HG03354 (cell line): Measurements from ENCODE around the gene FARS2.

Experiments
- ATAC-seq: cut with Tn5 transposase; IDR thresholded peaks from one replicate; pipeline ENCODE4 v1.9.1; 2021; ENCODE audit warnings: mild to moderate bottlenecking; ENCODE audit not compliant: unreplicated experiment, poor library complexity, severe bottlenecking

The FARS2 gene

GRCh38 chr6:5403609-5404008, 142.3 kb downstream of the FARS2 start:
- ATAC-seq: no peak

- ATAC-seq: no peak
Observed at GRCh38 chr6:5405976-5406375, 144.7 kb downstream of the FARS2 start.

- ATAC-seq: no peak
Observed at GRCh38 chr6:5411414-5411813, 150.1 kb downstream of the FARS2 start.

- ATAC-seq: no peak
Observed at GRCh38 chr6:5412017-5412416, 150.7 kb downstream of the FARS2 start.

- no peak for ATAC-seq
Observed at GRCh38 chr6:5412663-5413062, 151.3 kb downstream of the FARS2 start.

- no peak for ATAC-seq
Observed at GRCh38 chr6:5416250-5416649, 154.9 kb downstream of the FARS2 start.

GRCh38 chr6:5422321-5422915, 161.1 kb downstream of the FARS2 start:
- no peak for ATAC-seq

- ATAC-seq: no peak
Observed at GRCh38 chr6:5423251-5423650, 161.9 kb downstream of the FARS2 start.

GRCh38 chr6:5424726-5425125, 163.4 kb downstream of the FARS2 start:
- no peak for ATAC-seq

GRCh38 chr6:5425267-5425666, 164.0 kb downstream of the FARS2 start:
- ATAC-seq: no peak

GRCh38 chr6:5425797-5426196, 164.5 kb downstream of the FARS2 start:
- ATAC-seq: no peak

- no peak for ATAC-seq
Observed at GRCh38 chr6:5427586-5427985, 166.3 kb downstream of the FARS2 start.

- no peak for ATAC-seq
Observed at GRCh38 chr6:5433324-5433723, 172.0 kb downstream of the FARS2 start.

- ATAC-seq: no peak
Observed at GRCh38 chr6:5435449-5435848, 174.1 kb downstream of the FARS2 start.

GRCh38 chr6:5438922-5439584, 177.7 kb downstream of the FARS2 start:
- ATAC-seq: no peak

- ATAC-seq: no peak
Observed at GRCh38 chr6:5439749-5440148, 178.4 kb downstream of the FARS2 start.

GRCh38 chr6:5442319-5442718, 181.0 kb downstream of the FARS2 start:
- ATAC-seq: no peak

- no peak for ATAC-seq
Observed at GRCh38 chr6:5442916-5443315, 181.6 kb downstream of the FARS2 start.

GRCh38 chr6:5443491-5443890, 182.2 kb downstream of the FARS2 start:
- ATAC-seq: no peak

GRCh38 chr6:5446362-5447075, 185.2 kb downstream of the FARS2 start:
- no peak for ATAC-seq

- ATAC-seq: no peak
Observed at GRCh38 chr6:5447921-5448320, 186.6 kb downstream of the FARS2 start.
